CD4-positive, alpha-beta memory T cell (primary cell): Measurements from ENCODE around the gene ZNF398. TPM values are rescaled to one million over a fixed set of nuclear protein-coding genes. Genes with fewer than 3 reads are reported as not detected.

Experiments
- CTCF ChIA-PET: fragments of 350-600 bp; sonication (Branson Sonifier 250); formaldehyde crosslinking; loops from one replicate; lab custom pipeline; 2021; ENCODE audit warnings: inconsistent platforms; ENCODE audit not compliant: partially characterized antibody; lab: Charles Lee
- POLR2A ChIA-PET: fragments of 350-600 bp; sonication (Branson Sonifier 250); formaldehyde crosslinking; loops from one replicate; lab custom pipeline; 2021; ENCODE audit not compliant: partially characterized antibody; lab: Charles Lee
- DNase-seq, 5 donors: peaks; one replicate each; pipeline versions ENCODE4 v3.0.0 to v3.0.0-alpha.2; 2020 to 2022; ENCODE audit warnings: mixed read lengths in 1 of 5
- H3K27ac ChIP-seq: one replicate; pipeline ENCODE4 v1.7.0; 2013; ENCODE audit warnings: low read depth, low read length
- H3K27me3 ChIP-seq: 2 replicates; pipeline ENCODE4 v1.7.0; 2013; ENCODE audit warnings: mild to moderate bottlenecking, low read length, moderate library complexity; ENCODE audit not compliant: insufficient read depth
- H3K36me3 ChIP-seq: 2 replicates; pipeline ENCODE4 v1.7.0; 2013; ENCODE audit warnings: mild to moderate bottlenecking, low read length, moderate library complexity; ENCODE audit not compliant: insufficient read depth
- H3K4me1 ChIP-seq: 2 replicates; pipeline ENCODE4 v1.7.0; 2013; ENCODE audit warnings: mild to moderate bottlenecking, low read length, moderate library complexity; ENCODE audit not compliant: insufficient read depth
- H3K4me3 ChIP-seq, 2 donors: one replicate each; pipeline ENCODE4 v1.7.0; 2013; ENCODE audit warnings: low read length in 2 of 2, mild to moderate bottlenecking in 1 of 2
- H3K9me3 ChIP-seq, 2 donors: one replicate each; pipeline ENCODE4 v1.7.0; 2013; ENCODE audit warnings: low read length in 2 of 2, control low read depth in 1 of 2; ENCODE audit not compliant: control insufficient read depth in 1 of 2
- H3K27ac Mint-ChIP-seq, 7 donors: one replicate each; pipeline ENCODE4 v1.8.0; 2020 to 2021; ENCODE audit warnings: mixed read lengths in 7 of 7, mild to moderate bottlenecking in 6 of 7, inconsistent platforms in 3 of 7, moderate library complexity in 3 of 7
- H3K27me3 Mint-ChIP-seq, 2 donors: one replicate each; pipeline ENCODE4 v1.8.0; 2020 to 2021; ENCODE audit warnings: mixed read lengths in 2 of 2
- H3K36me3 Mint-ChIP-seq, 2 donors: one replicate each; pipeline ENCODE4 v1.8.0; 2020 to 2021; ENCODE audit warnings: mixed read lengths in 2 of 2, inconsistent platforms in 1 of 2, mild to moderate bottlenecking in 1 of 2
- H3K4me1 Mint-ChIP-seq, 4 donors: one replicate each; pipeline ENCODE4 v1.8.0; 2020 to 2021; ENCODE audit warnings: mixed read lengths in 4 of 4, mild to moderate bottlenecking in 1 of 4
- H3K4me3 Mint-ChIP-seq, 8 donors: one replicate each; pipeline ENCODE4 v1.8.0; 2020 to 2021; ENCODE audit warnings: mixed read lengths in 8 of 8, mild to moderate bottlenecking in 7 of 8, moderate library complexity in 6 of 8, inconsistent platforms in 3 of 8
- H3K9me3 Mint-ChIP-seq, 8 donors: one replicate each; pipeline ENCODE4 v1.8.0; 2020 to 2021; ENCODE audit warnings: mixed read lengths in 8 of 8, mild to moderate bottlenecking in 5 of 8, inconsistent platforms in 3 of 8, moderate library complexity in 1 of 8
- intact Hi-C: fragments of 100-400 bp; cut with micrococcal nuclease; formaldehyde crosslinking; loops from one replicate; pipeline ENCODE4 v1.15.1; 2023
- polyA plus RNA-seq, 2 donors: library from polyadenylated mRNA; unstranded; fragments of 300-500 nt; fragmentation: Illumina TruSeq; gene quantifications; one replicate each; pipeline ENCODE4 v1.2.3, GENCODE V29; 2021
- total RNA-seq, 2 experiments: library from RNA; stranded (reverse); gene quantifications; one replicate each; pipeline ENCODE4 v1.2.3, GENCODE V29; 2021

Gene ZNF398
- total and polyA plus RNA-seq, 4 experiments from 2014 or later = 7.5 to 28.4 (median 20.4) TPM

DNA sequence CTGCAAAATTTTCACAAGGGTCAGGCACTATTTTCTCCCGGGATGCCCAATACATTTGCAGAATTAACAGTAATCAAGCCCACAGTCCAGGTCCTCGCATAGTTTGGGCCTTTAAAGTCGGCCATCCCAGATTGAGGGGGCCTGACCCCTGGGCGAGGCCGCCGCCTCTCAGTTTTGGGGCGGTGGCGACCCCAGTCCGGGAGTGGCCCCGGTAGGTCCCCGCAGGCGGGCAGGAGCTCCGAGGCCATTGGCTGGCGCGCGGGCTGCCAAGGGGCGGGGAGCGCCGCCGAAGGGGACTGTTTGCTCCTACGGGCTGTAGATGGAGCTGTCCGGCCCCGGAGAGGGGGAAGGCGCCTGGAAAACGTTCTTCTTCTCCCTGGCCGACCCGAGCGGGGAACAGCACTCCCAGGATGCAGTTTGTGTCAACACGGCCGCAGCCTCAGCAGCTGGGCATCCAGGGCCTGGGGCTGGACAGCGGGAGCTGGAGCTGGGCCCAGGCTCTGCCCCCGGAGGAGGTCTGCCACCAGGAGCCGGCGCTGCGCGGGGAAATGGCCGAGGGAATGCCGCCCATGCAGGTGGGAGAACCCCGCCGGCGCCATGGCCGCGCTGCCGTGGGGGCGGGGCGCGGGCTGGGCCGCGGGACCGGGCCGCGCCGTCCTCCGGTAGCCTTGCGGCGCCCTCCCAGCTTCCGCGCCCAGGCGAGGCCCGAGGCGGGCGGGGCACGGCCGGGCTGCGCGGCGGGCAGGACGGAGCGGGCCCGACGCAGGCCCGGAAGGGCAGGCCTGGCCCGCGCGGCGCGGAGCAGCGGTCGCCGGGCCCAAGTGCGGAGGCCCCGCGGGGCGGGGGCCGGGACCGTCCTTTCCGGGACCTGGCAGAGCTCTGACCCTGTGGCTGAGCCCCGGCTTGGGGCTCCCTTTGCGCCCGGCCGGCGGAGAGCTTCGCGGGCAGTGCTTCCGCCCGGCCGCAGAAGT lies 48.2 kb downstream of the ZNF398 start, which contains the start of gene ZNF282:
Gene ZNF282 (plus strand): TSS at position 367 of the 971 bp plus-strand sequence. CDS start 44 bp downstream, at position 411.
- Mint-ChIP-seq H3K27me3 (no peaks in the 10 kb centered on the region), H3K4me3 (peak within 1 kb of the TSS; percentile 88 to 97 (median 91)), H3K9me3 (no peaks in the 10 kb centered on the region), H3K36me3 (peaks cover 18 to 22% of the 10 kb centered on the region in 2 donors), H3K27ac (peak within 1 kb of the TSS; percentile 81 to 95 (median 89)), H3K4me1 (peaks cover 18 to 48% (median 32%) of the 10 kb centered on the region in 4 donors)
- Histone ChIP-seq H3K4me1 (peaks cover 23% of the 10 kb centered on the region), H3K36me3 (peaks cover 14% of the 10 kb centered on the region), H3K27ac (peak within 1 kb of the TSS; percentile 68), H3K27me3 (no peaks in the 10 kb centered on the region), H3K4me3 (peak within 1 kb of the TSS; percentile 70 to 76), H3K9me3 (no peaks in the 10 kb centered on the region)
- ChIA-PET CTCF (interaction anchor here (0.7 to 2.5 kb wide), 16 partner anchors 8 to 429 kb away, joined by 3 to 11 read pairs (median 4); partner anchors contain the start of genes ZNF398 and ZNF777), POLR2A (interaction anchor here (0.7 to 2.1 kb wide), 11 partner anchors 9 to 89 kb away, joined by 3 to 28 read pairs (median 5); partner anchors contain the start of genes ZNF398 and ZNF783)
- intact Hi-C loops = loop anchor here (1.0 to 5.0 kb wide), 4 partner anchors 13 to 69 kb away; partner anchors contain the start of genes ZNF212, ZNF398 and ZNF425
- DNase-seq = peak; percentile 54 to 66 (median 61)

DNA sequence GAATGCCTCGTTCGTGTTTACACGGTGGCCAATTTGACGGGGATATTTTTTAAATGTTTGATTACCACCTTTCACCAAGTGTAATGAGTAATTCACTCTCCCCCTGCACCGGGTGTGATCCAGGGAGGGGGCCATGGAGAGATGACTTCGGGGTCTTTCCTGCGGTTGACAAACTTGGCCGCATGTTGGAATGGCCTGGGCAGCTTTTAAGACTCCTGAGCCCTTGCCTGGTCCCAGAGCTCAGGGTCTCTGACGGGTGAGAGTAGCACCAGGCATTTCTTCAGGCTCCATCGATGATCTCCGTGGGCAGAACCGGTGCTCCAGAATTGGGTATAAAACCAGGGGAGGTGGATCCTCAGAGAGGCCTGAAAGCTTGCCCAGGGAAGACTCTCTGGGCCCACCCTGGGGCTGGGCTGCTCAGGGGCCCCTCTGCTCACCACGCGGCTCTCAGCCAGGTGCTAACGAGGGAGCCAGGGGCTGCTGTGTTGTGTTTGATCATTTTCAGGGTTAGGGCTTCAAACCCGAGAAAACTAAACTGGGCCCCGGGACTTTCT lies 49.0 kb downstream of the ZNF398 start:
- peak overlapping the region; percentile 81 to 95 (median 89) for H3K27ac Mint-ChIP-seq
- H3K4me1 Mint-ChIP-seq = peaks cover 17 to 48% (median 33%) of the 10 kb centered on the region in 4 donors
- Histone ChIP-seq H3K27me3 (no peaks in the 10 kb centered on the region), H3K9me3 (no peaks in the 10 kb centered on the region), H3K4me1 (peaks cover 23% of the 10 kb centered on the region), H3K27ac (peak overlapping the region; percentile 60), H3K4me3 (peak overlapping the region; percentile 70 to 76), H3K36me3 (peaks cover 21% of the 10 kb centered on the region)
- POLR2A ChIA-PET = interaction anchor here (0.7 to 2.1 kb wide), 11 partner anchors 8 to 89 kb away, joined by 3 to 28 read pairs (median 5); partner anchors contain the start of genes ZNF398 and ZNF783
- no peaks in the 10 kb centered on the region for H3K27me3 Mint-ChIP-seq
- peak in 4 of 5 donors; percentile 13 to 20 (median 18) for DNase-seq
- CTCF ChIA-PET = interaction anchor here (1.0 to 2.5 kb wide), 7 partner anchors 10 to 265 kb away, joined by 3 to 11 read pairs (median 3); partner anchors contain the start of genes ZNF398 and ZNF777
- H3K36me3 Mint-ChIP-seq = peaks cover 24 to 27% of the 10 kb centered on the region in 2 donors
- H3K9me3 Mint-ChIP-seq = no peaks in the 10 kb centered on the region
- intact Hi-C loops = loop anchor here (5.0 kb wide), 1 partner anchor 49 kb away; the partner anchor contains the start of gene ZNF398
- H3K4me3 Mint-ChIP-seq = peak overlapping the region; percentile 88 to 97 (median 91)

DNA sequence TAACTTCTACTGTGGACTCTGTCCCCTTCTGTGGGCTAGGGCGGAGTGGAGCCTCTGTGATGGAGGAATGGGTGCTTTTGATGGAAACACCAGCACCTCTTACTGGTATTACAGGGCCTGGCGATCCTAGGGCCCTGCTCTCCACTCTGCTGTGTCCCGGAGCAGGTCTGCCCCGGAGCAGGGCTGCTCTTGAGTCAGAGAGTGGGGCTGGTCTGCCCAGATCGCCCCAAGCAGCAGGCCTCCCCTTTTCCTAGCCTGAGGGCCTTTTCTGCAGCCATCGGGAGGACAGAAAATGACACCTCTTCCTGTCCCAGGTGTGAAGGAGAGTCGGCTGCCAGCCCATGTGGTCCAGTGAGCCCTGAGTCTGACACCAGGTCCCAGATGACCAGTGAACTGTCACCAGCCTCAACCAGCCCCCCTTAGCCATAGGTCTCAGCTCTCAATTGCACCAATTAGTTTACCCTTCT lies 49.5 kb downstream of the ZNF398 start:
- H3K27ac ChIP-seq = peak overlapping the region; percentile 60
- peaks cover 22% of the 10 kb centered on the region for H3K36me3 ChIP-seq
- peaks cover 23% of the 10 kb centered on the region for H3K4me1 ChIP-seq
- intact Hi-C loops = loop anchor here (5.0 kb wide), 1 partner anchor 49 kb away; the partner anchor contains the start of gene ZNF398
- no peaks in the 10 kb centered on the region for H3K9me3 ChIP-seq
- CTCF ChIA-PET = interaction anchor here (1.4 to 2.5 kb wide), 2 partner anchors 13 to 88 kb away, joined by 4 to 11 read pairs; no protein-coding TSS in a partner anchor
- peak overlapping the region; percentile 70 to 76 for H3K4me3 ChIP-seq
- Mint-ChIP-seq H3K4me3 (peak overlapping the region; percentile 88 to 97 (median 91)), H3K9me3 (no peaks in the 10 kb centered on the region), H3K36me3 (peaks cover 27 to 29% of the 10 kb centered on the region in 2 donors), H3K27ac (peak overlapping the region; percentile 78 to 95 (median 89)), H3K4me1 (peaks cover 17 to 46% (median 34%) of the 10 kb centered on the region in 4 donors), H3K27me3 (no peaks in the 10 kb centered on the region)
- no peaks in the 10 kb centered on the region for H3K27me3 ChIP-seq
- POLR2A ChIA-PET = interaction anchor here (1.5 to 2.0 kb wide), 4 partner anchors 10 to 88 kb away, joined by 5 to 17 read pairs (median 9); partner anchors contain the start of gene ZNF783
- DNase-seq = peak in 1 of 5 donors; percentile 4

DNA sequence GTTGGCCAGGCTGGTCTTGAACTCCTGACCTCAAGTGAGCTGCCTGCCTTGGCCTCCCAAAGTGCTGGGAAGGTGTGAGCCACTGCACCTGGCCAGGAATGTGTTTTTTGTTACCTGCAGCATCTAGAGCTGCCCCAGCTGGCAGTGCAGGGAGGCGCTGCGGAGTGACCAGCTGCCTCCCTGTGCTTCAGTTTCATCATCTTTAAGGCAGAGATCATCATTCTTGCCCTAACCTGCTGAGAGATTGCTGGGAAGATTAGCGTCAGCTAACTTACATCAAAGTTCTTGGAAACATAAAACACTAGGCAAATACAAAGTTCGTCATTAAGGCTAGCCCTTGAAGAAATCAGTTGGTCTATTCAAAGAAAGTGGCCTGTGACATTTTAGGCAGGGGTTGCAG lies 50.4 kb downstream of the ZNF398 start:
- Mint-ChIP-seq H3K4me1 (peaks cover 19 to 46% (median 35%) of the 10 kb centered on the region in 4 donors), H3K9me3 (no peaks in the 10 kb centered on the region), H3K4me3 (peak overlapping the region in 4 of 8 donors; percentile 6 to 88 (median 32)), H3K27me3 (no peaks in the 10 kb centered on the region), H3K36me3 (peaks cover 31 to 33% of the 10 kb centered on the region in 2 donors), H3K27ac (peak overlapping the region in 1 of 7 donors; percentile 28)
- H3K4me1 ChIP-seq = peaks cover 23% of the 10 kb centered on the region
- CTCF ChIA-PET = interaction anchor here (1.3 to 1.4 kb wide), 2 partner anchors 12 to 87 kb away, joined by 4 read pairs; no protein-coding TSS in a partner anchor
- no peaks in the 10 kb centered on the region for H3K27me3 ChIP-seq
- H3K4me3 ChIP-seq = no peak overlapping the region
- intact Hi-C loops = loop anchor here (5.0 kb wide), 1 partner anchor 50 kb away; the partner anchor contains the start of gene ZNF398
- POLR2A ChIA-PET = interaction anchor here (0.7 to 1.1 kb wide), 2 partner anchors 12 to 51 kb away, joined by 3 read pairs; no protein-coding TSS in a partner anchor
- DNase-seq = no peak
- H3K27ac ChIP-seq = no peak overlapping the region
- H3K36me3 ChIP-seq = peaks cover 22% of the 10 kb centered on the region
- no peaks in the 10 kb centered on the region for H3K9me3 ChIP-seq

DNA sequence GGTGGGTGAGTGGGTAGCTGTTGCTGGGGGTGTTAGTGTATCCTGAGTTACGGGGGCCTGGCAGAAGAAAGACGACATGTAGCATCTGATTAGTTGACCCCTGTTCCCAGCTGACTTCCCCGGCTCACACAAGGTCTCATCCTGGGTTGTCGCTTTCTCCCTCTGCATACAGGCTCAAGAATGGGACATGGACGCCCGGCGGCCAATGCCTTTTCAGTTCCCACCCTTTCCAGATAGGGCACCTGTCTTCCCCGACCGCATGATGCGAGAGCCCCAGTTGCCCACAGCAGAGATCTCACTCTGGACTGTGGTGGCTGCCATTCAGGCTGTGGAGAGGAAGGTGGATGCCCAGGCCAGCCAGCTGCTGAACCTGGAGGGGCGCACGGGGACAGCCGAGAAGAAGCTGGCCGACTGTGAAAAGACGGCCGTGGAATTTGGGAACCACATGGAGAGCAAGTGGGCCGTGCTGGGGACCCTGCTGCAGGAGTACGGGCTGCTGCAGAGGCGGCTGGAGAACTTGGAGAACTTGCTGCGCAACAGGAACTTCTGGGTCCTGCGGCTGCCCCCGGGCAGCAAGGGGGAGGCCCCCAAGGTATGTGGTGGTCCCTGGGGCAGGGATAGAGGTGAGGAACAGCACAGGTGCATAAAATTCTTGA lies 51.0 kb downstream of the ZNF398 start:
- no peaks in the 10 kb centered on the region for H3K27me3 ChIP-seq
- H3K36me3 ChIP-seq = peaks cover 22% of the 10 kb centered on the region
- Mint-ChIP-seq H3K4me3 (peak overlapping the region in 1 of 8 donors; percentile 25), H3K36me3 (peaks cover 31 to 39% of the 10 kb centered on the region in 2 donors), H3K27me3 (no peaks in the 10 kb centered on the region), H3K9me3 (no peaks in the 10 kb centered on the region), H3K4me1 (peaks cover 20 to 52% (median 34%) of the 10 kb centered on the region in 4 donors), H3K27ac (peak overlapping the region in 4 of 7 donors; percentile 17 to 79 (median 29))
- ChIA-PET POLR2A (interaction anchor here (1.1 kb wide), 1 partner anchor 51 kb away, joined by 3 read pairs; no protein-coding TSS in a partner anchor), CTCF (interaction anchor here (1.3 to 1.4 kb wide), 2 partner anchors 12 to 87 kb away, joined by 4 read pairs; no protein-coding TSS in a partner anchor)
- intact Hi-C loops = loop anchor here (5.0 kb wide), 1 partner anchor 51 kb away; the partner anchor contains the start of gene ZNF398
- H3K9me3 ChIP-seq = no peaks in the 10 kb centered on the region
- DNase-seq = no peak
- no peak overlapping the region for H3K4me3 ChIP-seq
- no peak overlapping the region for H3K27ac ChIP-seq
- peaks cover 23% of the 10 kb centered on the region for H3K4me1 ChIP-seq
